ENCODE data around the gene PCSK7.

DNA sequence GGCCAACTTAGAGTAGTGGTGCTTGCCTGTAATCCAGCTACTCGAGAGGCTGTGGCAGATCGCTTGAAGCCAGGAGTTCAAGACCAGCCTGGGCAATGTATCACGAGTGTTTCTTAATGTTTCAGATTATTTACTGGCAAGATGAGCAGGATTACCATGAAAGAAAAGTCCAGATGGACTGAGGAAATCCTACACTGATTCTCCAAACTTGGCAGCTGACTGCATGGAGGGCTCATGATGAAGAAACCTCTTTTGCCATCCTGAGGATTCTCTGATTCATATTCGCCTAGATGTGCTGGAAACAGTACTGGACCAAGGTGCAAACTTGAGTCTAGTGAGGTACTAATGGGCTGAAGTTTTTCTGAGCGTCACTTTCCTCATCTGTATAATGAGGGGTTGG, 56.1 kb downstream of the PCSK7 start:
- TF ChIP-seq, protein P1, sequence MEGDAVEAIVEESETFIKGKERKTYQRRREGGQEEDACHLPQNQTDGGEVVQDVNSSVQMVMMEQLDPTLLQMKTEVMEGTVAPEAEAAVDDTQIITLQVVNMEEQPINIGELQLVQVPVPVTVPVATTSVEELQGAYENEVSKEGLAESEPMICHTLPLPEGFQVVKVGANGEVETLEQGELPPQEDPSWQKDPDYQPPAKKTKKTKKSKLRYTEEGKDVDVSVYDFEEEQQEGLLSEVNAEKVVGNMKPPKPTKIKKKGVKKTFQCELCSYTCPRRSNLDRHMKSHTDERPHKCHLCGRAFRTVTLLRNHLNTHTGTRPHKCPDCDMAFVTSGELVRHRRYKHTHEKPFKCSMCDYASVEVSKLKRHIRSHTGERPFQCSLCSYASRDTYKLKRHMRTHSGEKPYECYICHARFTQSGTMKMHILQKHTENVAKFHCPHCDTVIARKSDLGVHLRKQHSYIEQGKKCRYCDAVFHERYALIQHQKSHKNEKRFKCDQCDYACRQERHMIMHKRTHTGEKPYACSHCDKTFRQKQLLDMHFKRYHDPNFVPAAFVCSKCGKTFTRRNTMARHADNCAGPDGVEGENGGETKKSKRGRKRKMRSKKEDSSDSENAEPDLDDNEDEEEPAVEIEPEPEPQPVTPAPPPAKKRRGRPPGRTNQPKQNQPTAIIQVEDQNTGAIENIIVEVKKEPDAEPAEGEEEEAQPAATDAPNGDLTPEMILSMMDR (conservative IDR thresholded peaks at IDR 0.05): no peak
- no peak for TF ChIP-seq ZFX (IDR thresholded peaks at IDR 0.05)
